GM12875 (cell line): Measurements from ENCODE around the gene FHL2.

Experiments used
- H3K4me3 ChIP-seq: one replicate; pipeline ENCODE4 v1.5.1; 2011; ENCODE audit warnings: low read depth, low read length, control low read depth
- TF ChIP-seq, protein P1 (sequence below): IDR thresholded peaks from 2 replicates; pipeline ENCODE4 v1.5.1; 2011; ENCODE audit warnings: low read depth, mild to moderate bottlenecking, control low read depth, inconsistent platforms, low read length, moderate library complexity, borderline replicate concordance; ENCODE audit not compliant: insufficient read depth

The FHL2 gene

DNA sequence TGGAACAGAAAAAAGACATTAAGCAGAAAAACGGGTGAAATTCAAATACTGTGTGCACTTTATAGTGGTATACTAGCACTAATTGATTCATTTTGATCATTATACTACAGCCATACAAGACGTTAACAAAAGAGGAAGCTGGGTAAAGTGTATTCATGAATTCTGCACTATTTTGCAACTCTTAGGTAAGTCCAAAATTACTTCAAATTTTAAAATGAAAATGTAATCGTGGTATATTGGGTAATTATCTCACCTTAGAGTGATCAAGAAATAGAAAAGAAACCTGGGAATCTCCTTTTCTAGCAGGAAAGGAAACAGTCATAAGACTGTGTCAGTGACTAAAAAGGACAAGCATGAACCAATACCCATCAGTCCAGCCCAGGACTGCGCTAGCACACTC, 74.8 kb downstream of the FHL2 start:
- TF ChIP-seq, protein P1, sequence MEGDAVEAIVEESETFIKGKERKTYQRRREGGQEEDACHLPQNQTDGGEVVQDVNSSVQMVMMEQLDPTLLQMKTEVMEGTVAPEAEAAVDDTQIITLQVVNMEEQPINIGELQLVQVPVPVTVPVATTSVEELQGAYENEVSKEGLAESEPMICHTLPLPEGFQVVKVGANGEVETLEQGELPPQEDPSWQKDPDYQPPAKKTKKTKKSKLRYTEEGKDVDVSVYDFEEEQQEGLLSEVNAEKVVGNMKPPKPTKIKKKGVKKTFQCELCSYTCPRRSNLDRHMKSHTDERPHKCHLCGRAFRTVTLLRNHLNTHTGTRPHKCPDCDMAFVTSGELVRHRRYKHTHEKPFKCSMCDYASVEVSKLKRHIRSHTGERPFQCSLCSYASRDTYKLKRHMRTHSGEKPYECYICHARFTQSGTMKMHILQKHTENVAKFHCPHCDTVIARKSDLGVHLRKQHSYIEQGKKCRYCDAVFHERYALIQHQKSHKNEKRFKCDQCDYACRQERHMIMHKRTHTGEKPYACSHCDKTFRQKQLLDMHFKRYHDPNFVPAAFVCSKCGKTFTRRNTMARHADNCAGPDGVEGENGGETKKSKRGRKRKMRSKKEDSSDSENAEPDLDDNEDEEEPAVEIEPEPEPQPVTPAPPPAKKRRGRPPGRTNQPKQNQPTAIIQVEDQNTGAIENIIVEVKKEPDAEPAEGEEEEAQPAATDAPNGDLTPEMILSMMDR = no peak
- H3K4me3 ChIP-seq = no peak overlapping the region

DNA sequence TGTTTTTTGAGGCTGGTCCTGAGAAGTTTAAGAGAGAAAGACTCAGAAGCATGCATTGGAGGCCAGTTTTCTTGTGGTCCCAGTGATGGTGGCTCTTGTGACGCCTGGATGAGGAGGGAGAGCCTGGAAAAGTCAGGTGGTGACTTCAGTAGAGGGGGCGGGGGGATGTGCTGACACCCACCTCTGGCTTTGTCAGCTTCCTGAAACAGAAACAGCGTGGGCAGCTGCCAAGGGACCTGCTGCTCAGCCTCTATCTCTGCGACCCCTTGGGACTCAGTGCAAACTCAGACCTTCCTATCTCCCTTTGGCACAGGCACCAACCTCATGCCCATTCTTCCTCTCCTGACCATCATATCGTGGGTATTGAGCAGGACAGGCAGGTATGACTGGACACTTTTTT, 75.7 kb downstream of the FHL2 start:
- TF ChIP-seq, protein P1 = no peak
- no peak overlapping the region for H3K4me3 ChIP-seq

DNA sequence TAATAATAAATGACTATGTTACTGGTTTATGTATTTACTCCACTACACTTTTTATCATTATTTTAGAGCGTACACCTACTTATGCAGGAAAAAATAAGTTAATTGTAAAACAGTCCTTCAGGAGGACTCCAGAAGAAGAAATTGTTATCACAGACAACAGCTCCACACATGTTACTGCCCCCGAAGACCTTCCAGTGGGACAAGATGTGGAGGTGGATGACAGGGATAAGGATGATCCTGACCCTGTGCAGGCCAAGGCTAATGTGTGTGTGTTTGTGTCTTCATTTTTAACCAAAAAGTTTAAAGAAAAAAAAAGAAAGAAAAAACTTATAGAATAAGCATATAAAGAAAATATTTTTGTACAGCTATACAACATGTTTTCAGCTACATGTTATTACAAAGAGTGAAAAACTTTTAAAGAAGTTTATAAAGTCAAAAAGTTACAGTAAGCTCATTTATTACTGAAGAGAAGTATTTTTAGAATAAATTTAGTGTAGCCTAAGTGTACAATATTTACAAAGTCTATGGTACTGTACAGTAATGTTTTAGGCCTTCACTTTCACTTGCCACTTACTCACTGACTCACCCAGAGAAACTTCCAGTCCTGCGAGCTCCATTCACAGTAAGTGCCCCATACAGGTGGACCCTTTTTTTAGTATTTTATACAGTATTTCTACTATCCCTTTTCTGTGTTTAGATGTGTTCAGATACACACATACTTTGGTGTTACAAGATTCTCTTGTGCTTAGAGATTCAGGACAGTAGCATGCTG, 76.8 kb downstream of the FHL2 start:
- TF ChIP-seq, protein P1 = no peak
- H3K4me3 ChIP-seq = no peak overlapping the region

DNA sequence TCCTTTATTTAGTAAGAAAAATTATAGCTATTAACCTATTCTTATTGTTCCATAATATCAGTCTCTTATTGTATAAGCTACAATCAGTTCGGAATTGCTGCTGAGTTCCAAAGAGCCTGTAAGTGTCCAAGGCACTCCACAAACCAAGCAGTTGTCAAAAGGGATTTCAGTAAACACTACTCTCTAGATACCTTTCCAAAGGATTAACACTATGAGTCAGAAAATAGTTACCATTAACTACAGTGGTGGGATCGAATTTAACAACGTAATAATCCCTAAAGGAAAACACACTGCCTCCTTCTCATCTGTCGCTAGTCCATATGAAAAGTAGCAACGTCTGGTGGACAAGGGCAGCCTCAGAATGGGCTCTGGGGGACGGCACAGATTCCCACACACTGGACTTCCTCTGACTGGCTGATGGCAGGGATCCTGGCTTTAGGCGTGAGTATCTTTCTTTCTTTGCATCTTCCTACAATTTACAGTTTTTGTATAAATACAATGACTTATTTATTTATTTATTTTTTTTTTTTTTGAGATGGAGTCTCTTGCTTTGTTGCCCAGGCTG, 78.1 kb downstream of the FHL2 start:
- TF ChIP-seq, protein P1 = no peak
- H3K4me3 ChIP-seq = no peak overlapping the region

DNA sequence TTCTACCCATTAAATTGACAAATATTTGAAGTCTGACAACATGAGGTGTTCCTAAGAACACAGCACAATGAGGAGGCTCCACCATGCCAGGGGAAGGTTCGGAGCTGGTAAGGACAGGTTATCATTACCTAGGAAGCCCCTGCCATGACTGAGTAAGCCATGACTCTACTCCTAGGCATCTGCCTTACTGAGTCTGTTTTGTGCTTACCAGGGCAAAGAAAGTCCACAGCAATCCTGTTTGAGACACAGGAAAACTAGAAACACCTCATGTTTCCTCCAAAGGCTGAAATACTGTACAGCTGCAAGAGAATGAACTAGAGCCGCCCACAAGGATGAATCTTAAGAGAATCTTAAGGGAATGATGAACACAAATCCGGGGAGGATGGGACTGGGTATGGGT, 80.9 kb downstream of the FHL2 start:
- TF ChIP-seq, protein P1 = no peak
- H3K4me3 ChIP-seq = no peak overlapping the region

DNA sequence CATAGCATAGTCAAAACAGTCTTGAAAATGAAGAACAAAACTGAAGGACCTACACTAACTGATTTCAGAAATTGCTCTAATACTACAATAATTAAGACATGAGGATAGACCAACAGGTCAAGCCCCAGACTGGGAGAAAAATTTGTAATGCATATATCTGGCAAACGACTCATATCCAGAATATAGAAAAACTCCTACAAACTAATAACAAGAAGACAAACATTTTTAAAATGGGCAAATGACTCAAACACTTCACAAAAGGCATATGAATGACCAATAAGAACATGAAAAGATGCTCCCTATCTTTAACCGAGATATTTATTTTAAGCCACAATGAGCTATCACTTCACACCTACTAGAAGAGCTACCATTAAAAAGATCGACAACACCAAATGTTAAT, 83.5 kb downstream of the FHL2 start:
- TF ChIP-seq, protein P1 = no peak

DNA sequence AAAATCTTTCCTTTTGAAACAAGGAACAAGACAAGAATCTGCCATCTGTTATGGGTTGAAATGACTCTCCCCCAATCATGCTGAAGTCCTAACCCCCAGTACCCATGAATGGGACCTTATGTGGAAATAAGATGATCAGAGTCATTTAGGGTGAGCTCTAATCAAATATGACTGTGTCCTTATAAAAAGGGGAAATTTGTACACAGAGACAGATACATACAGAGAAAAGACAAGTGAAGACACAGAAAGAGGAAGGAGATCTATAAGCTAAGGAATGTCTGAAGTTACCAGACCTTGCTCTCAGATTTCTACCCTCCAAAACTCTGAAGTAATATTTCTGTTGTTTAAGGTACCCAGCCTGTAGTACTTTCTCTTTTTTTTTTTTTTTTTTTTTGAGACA, 85.0 kb downstream of the FHL2 start:
- no peak overlapping the region for H3K4me3 ChIP-seq
- TF ChIP-seq, protein P1 = no peak

More for the DNA sequence above, 83.5 kb downstream of the FHL2 start:
- H3K4me3 ChIP-seq = no peak overlapping the region
